ENCODE results near the gene OPCML. TPM values are rescaled to one million over a fixed set of nuclear protein-coding genes. Genes with fewer than 3 reads are reported as not detected.

Gene OPCML
- total and polyA plus RNA-seq, 2 of the 13 experiments (the other 11 are each of a cell fraction or from before 2014, with no cell fraction given), result not detected

DNA sequence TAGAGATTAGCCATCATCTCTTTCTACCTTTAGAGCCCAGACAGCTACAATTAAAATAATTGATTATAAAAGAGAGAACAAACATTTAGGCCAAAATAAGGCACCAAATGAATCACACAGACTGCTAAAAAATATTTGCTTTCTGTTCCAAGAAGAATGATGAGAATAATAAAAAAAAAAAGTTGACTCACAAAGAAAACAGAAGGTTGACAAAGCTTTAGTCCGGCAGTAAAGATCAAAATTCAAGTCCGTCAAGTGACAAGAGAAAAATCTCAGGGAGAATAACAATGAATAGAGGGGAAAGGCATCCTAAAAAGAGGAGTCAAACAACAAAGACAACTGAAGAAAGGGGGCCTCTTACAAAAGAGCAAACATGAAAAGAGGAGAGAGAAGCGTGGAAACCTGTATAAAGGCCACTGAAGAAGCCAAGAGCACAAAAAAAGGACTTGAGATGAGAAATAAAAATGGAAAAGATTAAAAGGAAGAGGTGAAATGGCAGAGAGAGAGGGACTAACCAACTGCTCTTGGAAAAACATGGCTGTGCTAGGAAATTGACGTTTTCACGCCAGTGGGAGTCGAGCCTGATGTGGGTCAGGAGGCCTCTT is 910.2 kb downstream of the OPCML start:
- H3K9ac ChIP-seq (ENCODE audit: insufficient read depth, low read depth, low read length), result no peak overlapping the region
- no peak for DNase-seq (ENCODE audit: low spot score)
- no peaks in the 10 kb centered on the region for H3K4me1 ChIP-seq (ENCODE audit: insufficient read depth, low read length)
- TF ChIP-seq, protein P1, sequence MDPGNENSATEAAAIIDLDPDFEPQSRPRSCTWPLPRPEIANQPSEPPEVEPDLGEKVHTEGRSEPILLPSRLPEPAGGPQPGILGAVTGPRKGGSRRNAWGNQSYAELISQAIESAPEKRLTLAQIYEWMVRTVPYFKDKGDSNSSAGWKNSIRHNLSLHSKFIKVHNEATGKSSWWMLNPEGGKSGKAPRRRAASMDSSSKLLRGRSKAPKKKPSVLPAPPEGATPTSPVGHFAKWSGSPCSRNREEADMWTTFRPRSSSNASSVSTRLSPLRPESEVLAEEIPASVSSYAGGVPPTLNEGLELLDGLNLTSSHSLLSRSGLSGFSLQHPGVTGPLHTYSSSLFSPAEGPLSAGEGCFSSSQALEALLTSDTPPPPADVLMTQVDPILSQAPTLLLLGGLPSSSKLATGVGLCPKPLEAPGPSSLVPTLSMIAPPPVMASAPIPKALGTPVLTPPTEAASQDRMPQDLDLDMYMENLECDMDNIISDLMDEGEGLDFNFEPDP (CRISPR knock-in tag; conservative IDR thresholded peaks at IDR 0.05), result no peak
- TF ChIP-seq MAFG (CRISPR knock-in tag; IDR thresholded peaks at IDR 0.05), result no peak
- TF ChIP-seq SIN3B (IDR thresholded peaks at IDR 0.05; ENCODE audit: low read length), result no peak
- no peak for TF ChIP-seq ZNF790 (CRISPR knock-in tag; IDR thresholded peaks at IDR 0.05; ENCODE audit: borderline replicate concordance)
- TF ChIP-seq CBFB (CRISPR knock-in tag; IDR thresholded peaks at IDR 0.05), result no peak
- TF ChIP-seq, protein P2, sequence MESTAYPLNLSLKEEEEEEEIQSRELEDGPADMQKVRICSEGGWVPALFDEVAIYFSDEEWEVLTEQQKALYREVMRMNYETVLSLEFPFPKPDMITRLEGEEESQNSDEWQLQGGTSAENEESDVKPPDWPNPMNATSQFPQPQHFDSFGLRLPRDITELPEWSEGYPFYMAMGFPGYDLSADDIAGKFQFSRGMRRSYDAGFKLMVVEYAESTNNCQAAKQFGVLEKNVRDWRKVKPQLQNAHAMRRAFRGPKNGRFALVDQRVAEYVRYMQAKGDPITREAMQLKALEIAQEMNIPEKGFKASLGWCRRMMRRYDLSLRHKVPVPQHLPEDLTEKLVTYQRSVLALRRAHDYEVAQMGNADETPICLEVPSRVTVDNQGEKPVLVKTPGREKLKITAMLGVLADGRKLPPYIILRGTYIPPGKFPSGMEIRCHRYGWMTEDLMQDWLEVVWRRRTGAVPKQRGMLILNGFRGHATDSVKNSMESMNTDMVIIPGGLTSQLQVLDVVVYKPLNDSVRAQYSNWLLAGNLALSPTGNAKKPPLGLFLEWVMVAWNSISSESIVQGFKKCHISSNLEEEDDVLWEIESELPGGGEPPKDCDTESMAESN (CRISPR knock-in tag; conservative IDR thresholded peaks at IDR 0.05), result no peak
- TF ChIP-seq ZNF124 (CRISPR knock-in tag; IDR thresholded peaks at IDR 0.05), result no peak
- no peak for TF ChIP-seq ONECUT2 (CRISPR knock-in tag; IDR thresholded peaks at IDR 0.05)
- TF ChIP-seq, protein P3, sequence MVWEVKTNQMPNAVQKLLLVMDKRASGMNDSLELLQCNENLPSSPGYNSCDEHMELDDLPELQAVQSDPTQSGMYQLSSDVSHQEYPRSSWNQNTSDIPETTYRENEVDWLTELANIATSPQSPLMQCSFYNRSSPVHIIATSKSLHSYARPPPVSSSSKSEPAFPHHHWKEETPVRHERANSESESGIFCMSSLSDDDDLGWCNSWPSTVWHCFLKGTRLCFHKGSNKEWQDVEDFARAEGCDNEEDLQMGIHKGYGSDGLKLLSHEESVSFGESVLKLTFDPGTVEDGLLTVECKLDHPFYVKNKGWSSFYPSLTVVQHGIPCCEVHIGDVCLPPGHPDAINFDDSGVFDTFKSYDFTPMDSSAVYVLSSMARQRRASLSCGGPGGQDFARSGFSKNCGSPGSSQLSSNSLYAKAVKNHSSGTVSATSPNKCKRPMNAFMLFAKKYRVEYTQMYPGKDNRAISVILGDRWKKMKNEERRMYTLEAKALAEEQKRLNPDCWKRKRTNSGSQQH (CRISPR knock-in tag; IDR thresholded peaks at IDR 0.05; ENCODE audit: low read depth), result no peak
- TF ChIP-seq ZNF530 (CRISPR knock-in tag; IDR thresholded peaks at IDR 0.05; ENCODE audit: low read depth), result no peak
- no peak for TF ChIP-seq ATF1 (CRISPR knock-in tag; IDR thresholded peaks at IDR 0.05)
- TF ChIP-seq PHF8 (CRISPR knock-in tag; IDR thresholded peaks at IDR 0.05), result no peak
- TF ChIP-seq FOSL1 (CRISPR knock-in tag; IDR thresholded peaks at IDR 0.05; ENCODE audit: borderline replicate concordance), result no peak
- no peak for TF ChIP-seq ISL2 (CRISPR knock-in tag; IDR thresholded peaks at IDR 0.05)
- TF ChIP-seq POGZ (CRISPR knock-in tag; IDR thresholded peaks at IDR 0.05), result no peak
- TF ChIP-seq, protein P4, sequence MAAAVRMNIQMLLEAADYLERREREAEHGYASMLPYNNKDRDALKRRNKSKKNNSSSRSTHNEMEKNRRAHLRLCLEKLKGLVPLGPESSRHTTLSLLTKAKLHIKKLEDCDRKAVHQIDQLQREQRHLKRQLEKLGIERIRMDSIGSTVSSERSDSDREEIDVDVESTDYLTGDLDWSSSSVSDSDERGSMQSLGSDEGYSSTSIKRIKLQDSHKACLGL (CRISPR knock-in tag; IDR thresholded peaks at IDR 0.05), result no peak
- TF ChIP-seq, protein P5, sequence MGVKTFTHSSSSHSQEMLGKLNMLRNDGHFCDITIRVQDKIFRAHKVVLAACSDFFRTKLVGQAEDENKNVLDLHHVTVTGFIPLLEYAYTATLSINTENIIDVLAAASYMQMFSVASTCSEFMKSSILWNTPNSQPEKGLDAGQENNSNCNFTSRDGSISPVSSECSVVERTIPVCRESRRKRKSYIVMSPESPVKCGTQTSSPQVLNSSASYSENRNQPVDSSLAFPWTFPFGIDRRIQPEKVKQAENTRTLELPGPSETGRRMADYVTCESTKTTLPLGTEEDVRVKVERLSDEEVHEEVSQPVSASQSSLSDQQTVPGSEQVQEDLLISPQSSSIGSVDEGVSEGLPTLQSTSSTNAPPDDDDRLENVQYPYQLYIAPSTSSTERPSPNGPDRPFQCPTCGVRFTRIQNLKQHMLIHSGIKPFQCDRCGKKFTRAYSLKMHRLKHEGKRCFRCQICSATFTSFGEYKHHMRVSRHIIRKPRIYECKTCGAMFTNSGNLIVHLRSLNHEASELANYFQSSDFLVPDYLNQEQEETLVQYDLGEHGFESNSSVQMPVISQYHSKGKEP (CRISPR knock-in tag; IDR thresholded peaks at IDR 0.05), result no peak
- no peaks in the 10 kb centered on the region for H4K20me1 ChIP-seq (ENCODE audit: insufficient read depth, low read length)
- no peak for FAIRE-seq
- no peaks in the 10 kb centered on the region for H3K27me3 ChIP-seq (ENCODE audit: control insufficient read depth in 1 of 2, insufficient read depth in 2 of 2, low read length in 2 of 2)
- H3K4me2 ChIP-seq (ENCODE audit: low read depth, low read length), result no peak overlapping the region
- H3K9me3 ChIP-seq (ENCODE audit: low read length), result peaks cover 85% of the 10 kb centered on the region
- no peak overlapping the region for H2AFZ ChIP-seq (ENCODE audit: low read length)
- H3K79me2 ChIP-seq (ENCODE audit: insufficient read depth, low read length), result no peaks in the 10 kb centered on the region
- WGBS (ENCODE audit: low lambda C conversion rate), result 13% methylated on average over 6 of the region's 6 CpGs
- no peak overlapping the region for H3K4me3 ChIP-seq (replicated peaks in 1 of 3; ENCODE audit: insufficient read depth in 1 of 3, low read depth in 2 of 3, low read length in 3 of 3)
- POLR2A ChIA-PET, result no interaction called here
- no peak overlapping the region for H3K27ac ChIP-seq (ENCODE audit: extremely low read length, insufficient read depth, low read length)
- intact Hi-C loops (cut with micrococcal nuclease; ENCODE audit: unreplicated experiment) (no loop called here), in situ Hi-C loops (cut with HindIII; ENCODE audit: extremely low pct_ligation_motif_present, low pct_unique_long_range_greater_than_20kb) (no loop called here)
- no peaks in the 10 kb centered on the region for H3K36me3 ChIP-seq (replicated peaks in 1 of 2; ENCODE audit: control insufficient read depth in 1 of 2, insufficient read depth in 2 of 2, low read length in 2 of 2)
- CTCF ChIA-PET (ENCODE audit: low intra/inter-chr PET ratio, low total read pairs), result no interaction called here
- BruUV-seq (replicated peaks), result no TSS peak
- ATAC-seq, result no peak

Measured in HepG2 (cell line).